ENCODE results near the gene HMOX2.
A peak's percentile ranks its signal among the peaks of the same experiment; 100 is the strongest.

HMOX2 gene

GRCh38 chr16:4505356-4506147, 29.4 kb downstream of the HMOX2 start:
- peak; percentile 69 for DNase-seq (ENCODE audit: low read depth)

- peak; percentile 25 for DNase-seq (ENCODE audit: low read depth)
Measured at GRCh38 chr16:4506450-4506849, 30.3 kb downstream of the HMOX2 start.

GRCh38 chr16:4507588-4508345, 31.6 kb downstream of the HMOX2 start:
- no peak for DNase-seq (ENCODE audit: low read depth)

- no peak for DNase-seq (ENCODE audit: low read depth)
Measured at GRCh38 chr16:4508806-4509205, 32.6 kb downstream of the HMOX2 start.

GRCh38 chr16:4509420-4509819, 33.2 kb downstream of the HMOX2 start:
- DNase-seq (ENCODE audit: low read depth), result no peak

- no peak for DNase-seq (ENCODE audit: low read depth)
Measured at GRCh38 chr16:4510131-4510530, 33.9 kb downstream of the HMOX2 start.

- no peak for DNase-seq (ENCODE audit: low read depth)
Measured at GRCh38 chr16:4510747-4511426, 34.7 kb downstream of the HMOX2 start.

- no peak for DNase-seq (ENCODE audit: low read depth)
Measured at GRCh38 chr16:4511441-4512082, 35.4 kb downstream of the HMOX2 start.

GRCh38 chr16:4512473-4512872, 36.3 kb downstream of the HMOX2 start:
- no peak for DNase-seq (ENCODE audit: low read depth)

GRCh38 chr16:4513086-4513860, 37.1 kb downstream of the HMOX2 start:
- DNase-seq (ENCODE audit: low read depth), result no peak

GRCh38 chr16:4513881-4514280, 37.7 kb downstream of the HMOX2 start:
- DNase-seq (ENCODE audit: low read depth), result no peak

GRCh38 chr16:4514606-4515005, 38.4 kb downstream of the HMOX2 start:
- DNase-seq (ENCODE audit: low read depth), result no peak

- no peak for DNase-seq (ENCODE audit: low read depth)
Measured at GRCh38 chr16:4515611-4516233, 39.5 kb downstream of the HMOX2 start.

- DNase-seq (ENCODE audit: low read depth), result no peak
Measured at GRCh38 chr16:4517812-4518680, 41.8 kb downstream of the HMOX2 start.

GRCh38 chr16:4519274-4520058, 43.3 kb downstream of the HMOX2 start:
- DNase-seq (ENCODE audit: low read depth), result no peak

- DNase-seq (ENCODE audit: low read depth), result no peak
Measured at GRCh38 chr16:4520913-4521312, 44.7 kb downstream of the HMOX2 start.

GRCh38 chr16:4522051-4522581, 45.9 kb downstream of the HMOX2 start:
- DNase-seq (ENCODE audit: low read depth), result no peak

GRCh38 chr16:4523686-4524085, 47.5 kb downstream of the HMOX2 start:
- DNase-seq (ENCODE audit: low read depth), result no peak

GRCh38 chr16:4524571-4524970, 48.4 kb downstream of the HMOX2 start:
- DNase-seq (ENCODE audit: low read depth), result no peak

Data from activated T-helper 1 cell treated with Interleukin-2 at 50 U/mL for 16 hours (primary cell).